ENCODE data around the gene NUMBL. TPM values are rescaled to one million over a fixed set of nuclear protein-coding genes. Genes with fewer than 3 reads are reported as not detected.

NUMBL gene
- total and polyA plus RNA-seq, 9 of the 15 experiments (the other 6 are each of a cell fraction or from before 2014, with no cell fraction given): 0.39 to 38.6 (median 6.6) TPM

DNA sequence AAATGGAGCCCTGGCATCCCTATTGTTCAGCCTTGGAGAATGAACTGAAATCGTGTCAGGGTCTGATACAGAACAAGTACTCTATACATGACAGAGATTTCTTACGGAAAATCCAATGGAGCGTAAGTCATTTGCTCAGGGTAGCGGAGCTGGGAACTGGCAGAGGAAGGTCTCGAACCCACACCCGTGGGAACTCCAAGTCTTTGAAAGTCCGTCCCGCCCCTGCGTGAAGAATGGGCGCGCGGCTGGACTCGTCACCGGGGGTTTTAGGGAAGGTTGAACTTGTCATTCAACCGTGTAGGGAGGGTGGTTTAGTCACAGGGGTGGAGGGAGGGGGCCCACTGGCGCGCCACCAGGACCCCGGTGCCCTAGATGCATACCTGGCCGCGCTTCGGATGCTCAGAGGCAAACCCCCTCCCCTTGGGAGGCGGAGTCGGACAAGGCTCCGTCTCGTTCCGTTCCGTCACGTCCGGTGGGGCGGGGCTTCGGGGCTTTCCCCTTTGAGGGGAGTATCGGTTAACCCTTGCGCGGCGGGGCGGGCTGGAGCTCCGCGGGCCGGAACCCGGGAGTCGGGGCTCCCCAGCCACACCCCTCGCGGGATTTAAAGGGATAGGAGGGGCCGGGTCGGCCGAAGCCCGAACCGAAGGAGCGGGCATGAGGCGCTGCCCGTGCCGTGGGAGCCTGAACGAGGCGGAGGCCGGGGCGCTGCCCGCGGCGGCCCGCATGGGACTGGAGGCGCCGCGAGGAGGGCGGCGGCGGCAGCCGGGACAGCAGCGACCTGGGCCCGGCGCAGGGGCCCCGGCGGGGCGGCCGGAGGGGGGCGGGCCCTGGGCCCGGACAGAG lies 26.3 kb upstream of the NUMBL start, which contains the start of the genes COQ8B and ITPKC (continued):
- TF ChIP-seq, protein P1, sequence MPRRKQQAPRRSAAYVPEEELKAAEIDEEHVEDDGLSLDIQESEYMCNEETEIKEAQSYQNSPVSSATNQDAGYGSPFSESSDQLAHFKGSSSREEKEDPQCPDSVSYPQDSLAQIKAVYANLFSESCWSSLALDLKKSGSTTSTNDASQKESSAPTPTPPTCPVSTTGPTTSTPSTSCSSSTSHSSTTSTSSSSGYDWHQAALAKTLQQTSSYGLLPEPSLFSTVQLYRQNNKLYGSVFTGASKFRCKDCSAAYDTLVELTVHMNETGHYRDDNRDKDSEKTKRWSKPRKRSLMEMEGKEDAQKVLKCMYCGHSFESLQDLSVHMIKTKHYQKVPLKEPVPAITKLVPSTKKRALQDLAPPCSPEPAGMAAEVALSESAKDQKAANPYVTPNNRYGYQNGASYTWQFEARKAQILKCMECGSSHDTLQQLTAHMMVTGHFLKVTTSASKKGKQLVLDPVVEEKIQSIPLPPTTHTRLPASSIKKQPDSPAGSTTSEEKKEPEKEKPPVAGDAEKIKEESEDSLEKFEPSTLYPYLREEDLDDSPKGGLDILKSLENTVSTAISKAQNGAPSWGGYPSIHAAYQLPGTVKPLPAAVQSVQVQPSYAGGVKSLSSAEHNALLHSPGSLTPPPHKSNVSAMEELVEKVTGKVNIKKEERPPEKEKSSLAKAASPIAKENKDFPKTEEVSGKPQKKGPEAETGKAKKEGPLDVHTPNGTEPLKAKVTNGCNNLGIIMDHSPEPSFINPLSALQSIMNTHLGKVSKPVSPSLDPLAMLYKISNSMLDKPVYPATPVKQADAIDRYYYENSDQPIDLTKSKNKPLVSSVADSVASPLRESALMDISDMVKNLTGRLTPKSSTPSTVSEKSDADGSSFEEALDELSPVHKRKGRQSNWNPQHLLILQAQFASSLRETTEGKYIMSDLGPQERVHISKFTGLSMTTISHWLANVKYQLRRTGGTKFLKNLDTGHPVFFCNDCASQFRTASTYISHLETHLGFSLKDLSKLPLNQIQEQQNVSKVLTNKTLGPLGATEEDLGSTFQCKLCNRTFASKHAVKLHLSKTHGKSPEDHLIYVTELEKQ (CRISPR knock-in tag; IDR thresholded peaks at IDR 0.05): no peak
- peak; percentile 90 to 98 for TF ChIP-seq SIN3A (IDR thresholded peaks at IDR 0.05; ENCODE audit: borderline replicate concordance in 2 of 2, control insufficient read depth in 1 of 2, low read depth in 2 of 2, low read length in 2 of 2)
- no peak; a peak in 1 of 4 replicates for TF ChIP-seq RCOR1 (IDR thresholded peaks at IDR 0.05; ENCODE audit: borderline replicate concordance in 1 of 2, low read depth in 2 of 2, low read length in 2 of 2)
- TF ChIP-seq, protein P2, sequence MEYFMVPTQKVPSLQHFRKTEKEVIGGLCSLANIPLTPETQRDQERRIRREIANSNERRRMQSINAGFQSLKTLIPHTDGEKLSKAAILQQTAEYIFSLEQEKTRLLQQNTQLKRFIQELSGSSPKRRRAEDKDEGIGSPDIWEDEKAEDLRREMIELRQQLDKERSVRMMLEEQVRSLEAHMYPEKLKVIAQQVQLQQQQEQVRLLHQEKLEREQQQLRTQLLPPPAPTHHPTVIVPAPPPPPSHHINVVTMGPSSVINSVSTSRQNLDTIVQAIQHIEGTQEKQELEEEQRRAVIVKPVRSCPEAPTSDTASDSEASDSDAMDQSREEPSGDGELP (CRISPR knock-in tag; IDR thresholded peaks at IDR 0.05; ENCODE audit: borderline replicate concordance): no peak; the same call in 1 of the 2 replicates
- TF ChIP-seq SMC3 (conservative IDR thresholded peaks at IDR 0.05; ENCODE audit: insufficient read depth, low read depth, low read length): no peak
- TF ChIP-seq HNRNPUL1 (IDR thresholded peaks at IDR 0.05; ENCODE audit: low read length): no peak
- TF ChIP-seq ZNF212 (CRISPR knock-in tag; IDR thresholded peaks at IDR 0.05): no peak
- TF ChIP-seq MAZ (CRISPR knock-in tag; conservative IDR thresholded peaks at IDR 0.05 in 1 of 2, IDR thresholded peaks at IDR 0.05 in 1 of 2): peak; percentile 96 to 99
- TF ChIP-seq ARHGAP35 (IDR thresholded peaks at IDR 0.05; ENCODE audit: partially characterized antibody): no peak
- TF ChIP-seq, protein P3, sequence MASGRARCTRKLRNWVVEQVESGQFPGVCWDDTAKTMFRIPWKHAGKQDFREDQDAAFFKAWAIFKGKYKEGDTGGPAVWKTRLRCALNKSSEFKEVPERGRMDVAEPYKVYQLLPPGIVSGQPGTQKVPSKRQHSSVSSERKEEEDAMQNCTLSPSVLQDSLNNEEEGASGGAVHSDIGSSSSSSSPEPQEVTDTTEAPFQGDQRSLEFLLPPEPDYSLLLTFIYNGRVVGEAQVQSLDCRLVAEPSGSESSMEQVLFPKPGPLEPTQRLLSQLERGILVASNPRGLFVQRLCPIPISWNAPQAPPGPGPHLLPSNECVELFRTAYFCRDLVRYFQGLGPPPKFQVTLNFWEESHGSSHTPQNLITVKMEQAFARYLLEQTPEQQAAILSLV (tag; IDR thresholded peaks at IDR 0.05): no peak
- no peak for TF ChIP-seq TCFL5 (CRISPR knock-in tag; conservative IDR thresholded peaks at IDR 0.05)
- TF ChIP-seq, protein P4, sequence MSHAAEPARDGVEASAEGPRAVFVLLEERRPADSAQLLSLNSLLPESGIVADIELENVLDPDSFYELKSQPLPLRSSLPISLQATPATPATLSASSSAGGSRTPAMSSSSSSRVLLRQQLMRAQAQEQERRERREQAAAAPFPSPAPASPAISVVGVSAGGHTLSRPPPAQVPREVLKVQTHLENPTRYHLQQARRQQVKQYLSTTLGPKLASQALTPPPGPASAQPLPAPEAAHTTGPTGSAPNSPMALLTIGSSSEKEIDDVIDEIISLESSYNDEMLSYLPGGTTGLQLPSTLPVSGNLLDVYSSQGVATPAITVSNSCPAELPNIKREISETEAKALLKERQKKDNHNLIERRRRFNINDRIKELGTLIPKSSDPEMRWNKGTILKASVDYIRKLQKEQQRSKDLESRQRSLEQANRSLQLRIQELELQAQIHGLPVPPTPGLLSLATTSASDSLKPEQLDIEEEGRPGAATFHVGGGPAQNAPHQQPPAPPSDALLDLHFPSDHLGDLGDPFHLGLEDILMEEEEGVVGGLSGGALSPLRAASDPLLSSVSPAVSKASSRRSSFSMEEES (CRISPR knock-in tag; IDR thresholded peaks at IDR 0.05): no peak

Data from K562 (cell line).